ENCODE results near the gene AUTS2.

DNA sequence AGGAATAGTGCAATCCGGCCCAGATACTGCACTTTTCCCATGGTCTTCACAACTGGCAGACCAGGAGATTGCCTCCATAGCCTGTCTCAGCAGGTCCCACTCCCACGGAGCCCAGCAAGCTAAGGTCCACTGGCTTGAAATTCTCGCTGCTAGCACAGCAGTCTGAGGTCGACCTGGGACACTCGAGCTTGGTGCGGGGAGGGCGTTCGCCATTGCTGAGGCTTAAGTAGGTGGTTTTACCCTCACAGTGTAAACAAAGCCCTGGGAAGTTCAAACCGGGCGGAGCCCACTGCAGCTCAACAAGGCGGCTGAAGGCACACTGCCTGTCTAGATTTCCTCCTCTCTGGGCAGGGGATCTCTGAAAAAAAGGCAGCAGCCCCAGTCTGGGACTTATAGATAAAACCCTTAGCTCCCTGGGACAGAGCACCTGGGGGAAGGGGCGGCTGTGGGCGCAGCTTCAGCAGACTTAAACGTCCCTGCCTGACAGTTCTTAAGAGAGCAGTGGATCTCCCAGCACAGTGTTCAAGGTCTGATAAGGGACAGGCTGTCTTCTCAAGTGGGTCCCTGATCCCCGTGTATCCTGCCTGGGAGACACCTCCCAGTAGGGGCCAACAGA is 1240.1 kb downstream of the AUTS2 start:
- TF ChIP-seq LARP7 (IDR thresholded peaks at IDR 0.05) (no peak), TCF12 (IDR thresholded peaks at IDR 0.05; ENCODE audit: low read depth, low read length) (no peak), SP1 (IDR thresholded peaks at IDR 0.05; ENCODE audit: low read depth, low read length) (no peak)

All from GM12878 (cell line).